HepG2 (cell line): ENCODE measurements around the gene TRIM66. TPM values are rescaled to one million over a fixed set of nuclear protein-coding genes. Genes with fewer than 3 reads are reported as not detected.

Source experiments
- ARNT2 ChIP-seq: sonication (generic); formaldehyde crosslinking; IDR thresholded peaks from 2 replicates; pipeline ENCODE4 v1.8.0; 2022; ENCODE audit warnings: mild to moderate bottlenecking, low read depth, missing genetic modification reagents, moderate library complexity
- CSRNP2 ChIP-seq: sonication (generic); formaldehyde crosslinking; conservative IDR thresholded peaks from 2 replicates; pipeline ENCODE4 v1.8.0; 2022; ENCODE audit warnings: low read depth, missing genetic modification reagents
- GPN1 ChIP-seq: sonication (generic); formaldehyde crosslinking; IDR thresholded peaks from 2 replicates; pipeline ENCODE4 v1.5.1; 2020; ENCODE audit warnings: missing genetic modification reagents, borderline replicate concordance
- GRHL1 ChIP-seq: sonication (generic); formaldehyde crosslinking; conservative IDR thresholded peaks from 2 replicates; pipeline ENCODE4 v1.8.0; 2022; ENCODE audit warnings: missing genetic modification reagents
- HOXA3 ChIP-seq: sonication (generic); formaldehyde crosslinking; IDR thresholded peaks from 2 replicates; pipeline ENCODE4 v1.5.0; 2020; ENCODE audit warnings: missing genetic modification reagents
- JUND ChIP-seq: sonication (generic); formaldehyde crosslinking; IDR thresholded peaks from 2 replicates; pipeline ENCODE4 v1.8.0; 2022; ENCODE audit warnings: mild to moderate bottlenecking, missing genetic modification reagents
- RBAK ChIP-seq: sonication (generic); formaldehyde crosslinking; IDR thresholded peaks from 2 replicates; pipeline ENCODE4 v1.5.1; 2020; ENCODE audit warnings: mild to moderate bottlenecking, missing genetic modification reagents
- SPEN ChIP-seq: sonication (generic); formaldehyde crosslinking; IDR thresholded peaks from 2 replicates; pipeline ENCODE4 v1.5.1; 2020; ENCODE audit warnings: low read depth, mild to moderate bottlenecking, missing genetic modification reagents
- ZNF263 ChIP-seq: sonication (generic); formaldehyde crosslinking; IDR thresholded peaks from 2 replicates; pipeline ENCODE4 v1.4.0; 2020; ENCODE audit warnings: missing genetic modification reagents
- ZNF317 ChIP-seq: sonication (generic); formaldehyde crosslinking; IDR thresholded peaks from 2 replicates; pipeline ENCODE4 v1.5.0; 2020; ENCODE audit warnings: mild to moderate bottlenecking, missing genetic modification reagents
- ZNF569 ChIP-seq: sonication (generic); formaldehyde crosslinking; IDR thresholded peaks from 2 replicates; pipeline ENCODE4 v1.5.0; 2020; ENCODE audit warnings: mild to moderate bottlenecking, missing genetic modification reagents, moderate library complexity, borderline replicate concordance
- ZNF775 ChIP-seq: sonication (generic); formaldehyde crosslinking; IDR thresholded peaks from 2 replicates; pipeline ENCODE4 v1.4.0; 2020; ENCODE audit warnings: missing genetic modification reagents, mild to moderate bottlenecking, moderate library complexity, borderline replicate concordance
- polyA plus RNA-seq, 8 experiments: library from polyadenylated mRNA; depleted of rRNA in 3 of 8; stranded (reverse) in 7 of 8; unstranded in 1 of 8; fragments of >200 nt; fragmentation: Illumina TruSeq in 4 of 8; extraction: Trizol in 4 of 8; gene quantifications; 2 replicates each; pipeline versions ENCODE4 v1.2.1 to v1.2.3, GENCODE V29; 2011 to 2016; ENCODE audit warnings: low read depth in 4 of 8, missing spikeins in 1 of 8, mixed read lengths in 1 of 8; ENCODE audit not compliant: insufficient read depth in 1 of 8
- total RNA-seq, 5 experiments: library from RNA; depleted of rRNA; stranded (reverse); fragments of >200 nt; fragmentation: Illumina TruSeq; extraction: Trizol; gene quantifications; 2 replicates each; pipeline ENCODE4 v1.2.3, GENCODE V29; 2016; ENCODE audit warnings: low read depth in 1 of 5
- TF ChIP-seq, protein P1 (sequence below): sonication (generic); formaldehyde crosslinking; IDR thresholded peaks from 2 replicates; pipeline ENCODE4 v1.8.1; 2023; ENCODE audit warnings: missing genetic modification reagents, inconsistent platforms, borderline replicate concordance

TRIM66 gene
- total and polyA plus RNA-seq, 2 of the 13 experiments (the other 11 are each of a cell fraction or from before 2014, with no cell fraction given): 4.9 to 6.1 TPM

DNA sequence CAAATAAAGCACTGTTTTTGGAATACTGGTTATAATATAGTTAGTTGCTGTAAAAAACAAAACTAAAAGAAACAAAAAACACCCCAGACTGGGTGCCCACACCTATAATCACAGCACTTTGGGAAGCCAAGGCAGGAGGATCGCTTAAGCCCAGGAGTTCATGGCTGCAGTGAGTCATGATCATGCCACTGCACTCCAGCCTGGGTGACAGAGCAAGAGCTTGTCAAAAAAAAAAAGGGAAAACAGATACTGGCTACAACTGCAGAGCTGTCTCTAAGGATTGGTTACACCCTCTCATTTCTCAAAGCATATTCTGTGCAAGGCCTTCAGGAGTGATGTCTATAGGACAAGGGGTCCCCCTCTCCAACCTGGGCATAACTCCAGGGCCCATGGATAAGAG is 73.8 kb downstream of the TRIM66 start (continued):
- TF ChIP-seq SPEN (CRISPR knock-in tag): no peak
- TF ChIP-seq GPN1 (CRISPR knock-in tag): no peak
- TF ChIP-seq JUND (CRISPR knock-in tag): no peak
- TF ChIP-seq ARNT2 (CRISPR knock-in tag): no peak
- no peak for TF ChIP-seq ZNF569 (CRISPR knock-in tag)
- TF ChIP-seq, protein P1, sequence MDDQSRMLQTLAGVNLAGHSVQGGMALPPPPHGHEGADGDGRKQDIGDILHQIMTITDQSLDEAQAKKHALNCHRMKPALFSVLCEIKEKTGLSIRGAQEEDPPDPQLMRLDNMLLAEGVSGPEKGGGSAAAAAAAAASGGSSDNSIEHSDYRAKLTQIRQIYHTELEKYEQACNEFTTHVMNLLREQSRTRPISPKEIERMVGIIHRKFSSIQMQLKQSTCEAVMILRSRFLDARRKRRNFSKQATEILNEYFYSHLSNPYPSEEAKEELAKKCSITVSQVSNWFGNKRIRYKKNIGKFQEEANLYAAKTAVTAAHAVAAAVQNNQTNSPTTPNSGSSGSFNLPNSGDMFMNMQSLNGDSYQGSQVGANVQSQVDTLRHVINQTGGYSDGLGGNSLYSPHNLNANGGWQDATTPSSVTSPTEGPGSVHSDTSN (CRISPR knock-in tag): no peak
- TF ChIP-seq ZNF775 (CRISPR knock-in tag): no peak
- no peak for TF ChIP-seq ZNF317 (CRISPR knock-in tag)
- TF ChIP-seq RBAK (CRISPR knock-in tag): no peak
- no peak for TF ChIP-seq ZNF263 (CRISPR knock-in tag)
- TF ChIP-seq CSRNP2: no peak
- no peak for TF ChIP-seq HOXA3 (CRISPR knock-in tag)
- no peak for TF ChIP-seq GRHL1 (CRISPR knock-in tag)
- TF ChIP-seq, all 625 proteins: peak for 0
